ENCODE data around the gene SEC14L2. TPM values are rescaled to one million over a fixed set of nuclear protein-coding genes. Genes with fewer than 3 reads are reported as not detected.
"Not testable (repeated sequence)": the region's sequence is repeated elsewhere in the genome, so short reads cannot be mapped to it uniquely, and the experiment has no call there.

Gene SEC14L2
- polyA plus RNA-seq, 1 donor from 2014 or later = 2.7 TPM

DNA sequence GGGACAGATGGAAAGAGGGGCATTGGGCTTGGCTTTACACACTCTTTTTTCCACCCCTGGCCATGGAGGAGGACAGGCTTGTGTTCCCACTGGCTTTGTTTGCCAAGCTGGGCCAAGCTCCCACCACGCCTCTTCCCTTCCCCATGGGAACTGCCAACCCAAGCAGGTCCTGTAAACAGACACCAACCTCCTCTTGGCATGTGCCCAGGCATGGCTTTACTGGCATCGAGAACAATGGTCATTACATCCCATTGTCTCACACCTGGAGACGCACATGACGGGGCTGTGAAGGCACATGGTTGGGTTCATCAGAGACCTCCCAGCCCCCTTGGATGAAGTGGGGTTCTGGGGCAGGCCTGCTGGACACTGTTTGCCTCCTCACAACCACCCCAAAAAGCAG, 63.3 kb downstream of the SEC14L2 start:
- Histone ChIP-seq H3K9ac (ENCODE audit: low read length) (no peak overlapping the region), H3K36me3 (ENCODE audit: insufficient read depth, low read length) (no peaks in the 10 kb centered on the region), H4K20me1 (ENCODE audit: insufficient read depth) (no peaks in the 10 kb centered on the region), H3K9me2 (ENCODE audit: insufficient read depth, low read length) (no peaks in the 10 kb centered on the region), H3F3A (ENCODE audit: insufficient read depth, low read length, poor library complexity, severe bottlenecking) (no peaks in the 10 kb centered on the region), H3K79me2 (replicated peaks; ENCODE audit: insufficient read depth, low read length) (no peaks in the 10 kb centered on the region), H3K4me3 (ENCODE audit: low read length) (no peak overlapping the region), H3K27ac (ENCODE audit: low read length) (no peak overlapping the region), H3K4me2 (ENCODE audit: low read length) (no peak overlapping the region), H3K9me3 (ENCODE audit: low read length) (no peaks in the 10 kb centered on the region), H2AFZ (ENCODE audit: low read depth, low read length) (no peak overlapping the region), H3K27me3 (ENCODE audit: insufficient read depth, low read depth, low read length) (no peaks in the 10 kb centered on the region)
- no peak for TF ChIP-seq MXI1 (conservative IDR thresholded peaks at IDR 0.05; ENCODE audit: poor library complexity, severe bottlenecking)
- TF ChIP-seq, protein P1, sequence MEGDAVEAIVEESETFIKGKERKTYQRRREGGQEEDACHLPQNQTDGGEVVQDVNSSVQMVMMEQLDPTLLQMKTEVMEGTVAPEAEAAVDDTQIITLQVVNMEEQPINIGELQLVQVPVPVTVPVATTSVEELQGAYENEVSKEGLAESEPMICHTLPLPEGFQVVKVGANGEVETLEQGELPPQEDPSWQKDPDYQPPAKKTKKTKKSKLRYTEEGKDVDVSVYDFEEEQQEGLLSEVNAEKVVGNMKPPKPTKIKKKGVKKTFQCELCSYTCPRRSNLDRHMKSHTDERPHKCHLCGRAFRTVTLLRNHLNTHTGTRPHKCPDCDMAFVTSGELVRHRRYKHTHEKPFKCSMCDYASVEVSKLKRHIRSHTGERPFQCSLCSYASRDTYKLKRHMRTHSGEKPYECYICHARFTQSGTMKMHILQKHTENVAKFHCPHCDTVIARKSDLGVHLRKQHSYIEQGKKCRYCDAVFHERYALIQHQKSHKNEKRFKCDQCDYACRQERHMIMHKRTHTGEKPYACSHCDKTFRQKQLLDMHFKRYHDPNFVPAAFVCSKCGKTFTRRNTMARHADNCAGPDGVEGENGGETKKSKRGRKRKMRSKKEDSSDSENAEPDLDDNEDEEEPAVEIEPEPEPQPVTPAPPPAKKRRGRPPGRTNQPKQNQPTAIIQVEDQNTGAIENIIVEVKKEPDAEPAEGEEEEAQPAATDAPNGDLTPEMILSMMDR (IDR thresholded peaks at IDR 0.05; ENCODE audit: poor library complexity, severe bottlenecking) = no peak
- no peak for TF ChIP-seq POLR2AphosphoS5 (IDR thresholded peaks at IDR 0.05)
- no peak for TF ChIP-seq RAD21 (conservative IDR thresholded peaks at IDR 0.05)
- no peak for TF ChIP-seq EP300 (conservative IDR thresholded peaks at IDR 0.05; ENCODE audit: poor library complexity, severe bottlenecking)
- no peak for TF ChIP-seq TAF1 (IDR thresholded peaks at IDR 0.05; ENCODE audit: low read depth)
- TF ChIP-seq EZH2 (IDR thresholded peaks at IDR 0.05; ENCODE audit: borderline replicate concordance, insufficient read depth, low read length, poor library complexity, severe bottlenecking) = no peak
- TF ChIP-seq, protein P2, sequence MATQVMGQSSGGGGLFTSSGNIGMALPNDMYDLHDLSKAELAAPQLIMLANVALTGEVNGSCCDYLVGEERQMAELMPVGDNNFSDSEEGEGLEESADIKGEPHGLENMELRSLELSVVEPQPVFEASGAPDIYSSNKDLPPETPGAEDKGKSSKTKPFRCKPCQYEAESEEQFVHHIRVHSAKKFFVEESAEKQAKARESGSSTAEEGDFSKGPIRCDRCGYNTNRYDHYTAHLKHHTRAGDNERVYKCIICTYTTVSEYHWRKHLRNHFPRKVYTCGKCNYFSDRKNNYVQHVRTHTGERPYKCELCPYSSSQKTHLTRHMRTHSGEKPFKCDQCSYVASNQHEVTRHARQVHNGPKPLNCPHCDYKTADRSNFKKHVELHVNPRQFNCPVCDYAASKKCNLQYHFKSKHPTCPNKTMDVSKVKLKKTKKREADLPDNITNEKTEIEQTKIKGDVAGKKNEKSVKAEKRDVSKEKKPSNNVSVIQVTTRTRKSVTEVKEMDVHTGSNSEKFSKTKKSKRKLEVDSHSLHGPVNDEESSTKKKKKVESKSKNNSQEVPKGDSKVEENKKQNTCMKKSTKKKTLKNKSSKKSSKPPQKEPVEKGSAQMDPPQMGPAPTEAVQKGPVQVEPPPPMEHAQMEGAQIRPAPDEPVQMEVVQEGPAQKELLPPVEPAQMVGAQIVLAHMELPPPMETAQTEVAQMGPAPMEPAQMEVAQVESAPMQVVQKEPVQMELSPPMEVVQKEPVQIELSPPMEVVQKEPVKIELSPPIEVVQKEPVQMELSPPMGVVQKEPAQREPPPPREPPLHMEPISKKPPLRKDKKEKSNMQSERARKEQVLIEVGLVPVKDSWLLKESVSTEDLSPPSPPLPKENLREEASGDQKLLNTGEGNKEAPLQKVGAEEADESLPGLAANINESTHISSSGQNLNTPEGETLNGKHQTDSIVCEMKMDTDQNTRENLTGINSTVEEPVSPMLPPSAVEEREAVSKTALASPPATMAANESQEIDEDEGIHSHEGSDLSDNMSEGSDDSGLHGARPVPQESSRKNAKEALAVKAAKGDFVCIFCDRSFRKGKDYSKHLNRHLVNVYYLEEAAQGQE (IDR thresholded peaks at IDR 0.05; ENCODE audit: borderline replicate concordance) = no peak
- TF ChIP-seq SMC3 (conservative IDR thresholded peaks at IDR 0.05; ENCODE audit: poor library complexity) = no peak

DNA sequence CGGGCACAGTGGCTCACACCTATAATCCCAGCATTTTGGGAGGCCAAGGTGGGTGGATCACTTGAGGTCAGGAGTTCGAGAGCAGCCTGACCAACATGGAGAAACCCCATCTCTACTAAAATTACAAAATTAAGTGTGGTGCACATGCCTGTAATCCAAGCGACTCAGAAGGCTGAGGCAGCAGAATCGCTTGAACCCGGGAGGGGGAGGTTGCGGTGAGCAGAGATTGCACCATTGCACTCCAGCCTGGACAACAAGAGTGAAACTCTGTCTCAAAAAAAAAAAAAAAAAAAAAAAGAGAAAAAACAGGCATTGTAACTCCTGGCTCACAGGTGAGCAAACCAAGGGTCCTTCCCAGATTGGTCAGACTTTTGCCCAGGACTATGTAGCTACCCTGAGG, 63.7 kb downstream of the SEC14L2 start:
- H2AFZ ChIP-seq (ENCODE audit: low read depth, low read length); H3K4me2 ChIP-seq (ENCODE audit: low read length); H3K27me3 ChIP-seq (ENCODE audit: insufficient read depth, low read depth, low read length); H3K36me3 ChIP-seq (ENCODE audit: insufficient read depth, low read length); H3K27ac ChIP-seq (ENCODE audit: low read length); H3K9ac ChIP-seq (ENCODE audit: low read length); H3K9me3 ChIP-seq (ENCODE audit: low read length); H4K20me1 ChIP-seq (ENCODE audit: insufficient read depth); H3K4me3 ChIP-seq (ENCODE audit: low read length); H3K79me2 ChIP-seq (replicated peaks; ENCODE audit: insufficient read depth, low read length); H3F3A ChIP-seq (ENCODE audit: insufficient read depth, low read length, poor library complexity, severe bottlenecking); H3K9me2 ChIP-seq (ENCODE audit: insufficient read depth, low read length): not testable (repeated sequence)

DNA sequence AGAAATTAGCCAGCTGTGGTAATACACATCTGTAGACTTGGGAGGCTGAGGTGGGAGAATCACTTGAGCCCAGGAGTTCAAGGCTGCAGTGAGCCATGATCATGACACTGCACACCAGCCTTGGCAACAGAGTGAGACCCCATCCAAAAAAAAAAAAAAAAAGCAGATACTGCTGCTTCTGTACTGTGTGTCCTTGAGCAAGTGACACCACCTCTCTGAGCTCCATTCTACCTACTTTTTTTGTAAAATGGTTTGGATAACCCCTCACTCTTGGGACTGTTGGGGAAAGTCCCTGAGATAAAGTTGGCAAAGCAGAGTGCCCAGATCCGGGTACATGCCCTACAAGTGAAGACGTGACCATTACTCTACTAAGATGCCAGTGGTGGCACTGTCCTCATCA, 72.3 kb downstream of the SEC14L2 start:
- no peaks in the 10 kb centered on the region for H3K9me2 ChIP-seq (ENCODE audit: insufficient read depth, low read length)
- no peaks in the 10 kb centered on the region for H3K36me3 ChIP-seq (ENCODE audit: insufficient read depth, low read length)
- H2AFZ ChIP-seq (ENCODE audit: low read depth, low read length) = no peak overlapping the region
- H3K27me3 ChIP-seq (ENCODE audit: insufficient read depth, low read depth, low read length) = no peaks in the 10 kb centered on the region
- no peaks in the 10 kb centered on the region for H3K9me3 ChIP-seq (ENCODE audit: low read length)
- no peak overlapping the region for H3K4me3 ChIP-seq (ENCODE audit: low read length)
- H3K27ac ChIP-seq (ENCODE audit: low read length) = no peak overlapping the region
- no peak overlapping the region for H3K9ac ChIP-seq (ENCODE audit: low read length)
- no peak overlapping the region for H3K4me2 ChIP-seq (ENCODE audit: low read length)
- no peaks in the 10 kb centered on the region for H3K79me2 ChIP-seq (replicated peaks; ENCODE audit: insufficient read depth, low read length)
- H4K20me1 ChIP-seq (ENCODE audit: insufficient read depth) = no peaks in the 10 kb centered on the region
- TF ChIP-seq EP300 (conservative IDR thresholded peaks at IDR 0.05; ENCODE audit: poor library complexity, severe bottlenecking) = no peak
- TF ChIP-seq, protein P1 (IDR thresholded peaks at IDR 0.05; ENCODE audit: poor library complexity, severe bottlenecking) = no peak
- TF ChIP-seq POLR2AphosphoS5 (IDR thresholded peaks at IDR 0.05) = no peak
- TF ChIP-seq RAD21 (conservative IDR thresholded peaks at IDR 0.05) = no peak
- TF ChIP-seq EZH2 (IDR thresholded peaks at IDR 0.05; ENCODE audit: borderline replicate concordance, insufficient read depth, low read length, poor library complexity, severe bottlenecking) = no peak
- TF ChIP-seq MXI1 (conservative IDR thresholded peaks at IDR 0.05; ENCODE audit: poor library complexity, severe bottlenecking) = no peak
- TF ChIP-seq SMC3 (conservative IDR thresholded peaks at IDR 0.05; ENCODE audit: poor library complexity) = no peak
- TF ChIP-seq, protein P2 (IDR thresholded peaks at IDR 0.05; ENCODE audit: borderline replicate concordance) = no peak
- TF ChIP-seq TAF1 (IDR thresholded peaks at IDR 0.05; ENCODE audit: low read depth) = no peak
- no peaks in the 10 kb centered on the region for H3F3A ChIP-seq (ENCODE audit: insufficient read depth, low read length, poor library complexity, severe bottlenecking)
